Bronchial epithelial cell (primary cell): ENCODE results near the gene FHOD3. TPM values are rescaled to one million over a fixed set of nuclear protein-coding genes. Genes with fewer than 3 reads are reported as not detected.
A peak's percentile ranks its signal among the peaks of the same experiment; 100 is the strongest.

Source experiments
- DNase-seq: peaks from one replicate; pipeline ENCODE4 v3.0.0-alpha.2; 2010; ENCODE audit warnings: low read depth
- FAIRE-seq: peaks from 2 replicates; lab custom pipeline; 2011; peaks lifted over from hg19 to GRCh38; lab: Jason Lieb, UNC
- H3K27me3 ChIP-seq: 2 replicates; pipeline ENCODE4 v1.5.1; 2011; ENCODE audit warnings: low read length; ENCODE audit not compliant: control insufficient read depth, insufficient read depth
- H3K36me3 ChIP-seq: 2 replicates; pipeline ENCODE4 v1.5.1; 2011; ENCODE audit warnings: low read length; ENCODE audit not compliant: control insufficient read depth, insufficient read depth
- H3K4me3 ChIP-seq: 2 replicates; pipeline ENCODE4 v1.5.1; 2011; ENCODE audit warnings: mild to moderate bottlenecking, low read depth, low read length, control low read depth
- total RNA-seq: library from RNA; depleted of rRNA; stranded (reverse); fragments of >200 nt; gene quantifications from 2 replicates; pipeline ENCODE4 v1.2.1, GENCODE V29; 2014
- TF ChIP-seq, protein P1 (sequence below): IDR thresholded peaks from 2 replicates; pipeline ENCODE4 v1.5.1; 2011; ENCODE audit warnings: mild to moderate bottlenecking, moderate library complexity, low read length, control low read depth, inconsistent platforms; ENCODE audit not compliant: insufficient read depth, severe bottlenecking

Gene FHOD3
- total RNA-seq, 1 donor from 2014 or later: 15.8 TPM

DNA sequence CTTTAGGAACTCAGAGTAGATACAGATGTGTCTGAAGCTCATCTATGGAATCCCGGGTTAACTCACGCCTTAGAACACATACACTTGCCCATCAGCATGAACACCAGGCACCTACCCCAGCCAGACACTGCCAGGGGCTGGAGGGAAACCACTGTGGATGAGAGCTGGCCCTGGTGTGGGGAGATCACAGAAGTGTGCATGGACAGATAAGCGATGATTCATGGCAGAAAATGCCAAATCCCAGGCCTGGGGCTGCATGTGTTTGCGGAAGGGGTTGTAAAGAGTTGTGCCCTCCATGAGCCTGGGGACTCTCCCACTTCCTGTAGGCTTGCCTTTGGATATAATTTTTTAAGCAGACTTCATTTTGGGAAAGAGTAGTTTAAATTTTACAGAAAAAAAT is 193.4 kb downstream of the FHOD3 start:
- Histone ChIP-seq H3K36me3 (no peaks in the 10 kb centered on the region), H3K4me3 (no peak overlapping the region), H3K27me3 (no peaks in the 10 kb centered on the region)
- no peak for FAIRE-seq
- TF ChIP-seq, protein P1, sequence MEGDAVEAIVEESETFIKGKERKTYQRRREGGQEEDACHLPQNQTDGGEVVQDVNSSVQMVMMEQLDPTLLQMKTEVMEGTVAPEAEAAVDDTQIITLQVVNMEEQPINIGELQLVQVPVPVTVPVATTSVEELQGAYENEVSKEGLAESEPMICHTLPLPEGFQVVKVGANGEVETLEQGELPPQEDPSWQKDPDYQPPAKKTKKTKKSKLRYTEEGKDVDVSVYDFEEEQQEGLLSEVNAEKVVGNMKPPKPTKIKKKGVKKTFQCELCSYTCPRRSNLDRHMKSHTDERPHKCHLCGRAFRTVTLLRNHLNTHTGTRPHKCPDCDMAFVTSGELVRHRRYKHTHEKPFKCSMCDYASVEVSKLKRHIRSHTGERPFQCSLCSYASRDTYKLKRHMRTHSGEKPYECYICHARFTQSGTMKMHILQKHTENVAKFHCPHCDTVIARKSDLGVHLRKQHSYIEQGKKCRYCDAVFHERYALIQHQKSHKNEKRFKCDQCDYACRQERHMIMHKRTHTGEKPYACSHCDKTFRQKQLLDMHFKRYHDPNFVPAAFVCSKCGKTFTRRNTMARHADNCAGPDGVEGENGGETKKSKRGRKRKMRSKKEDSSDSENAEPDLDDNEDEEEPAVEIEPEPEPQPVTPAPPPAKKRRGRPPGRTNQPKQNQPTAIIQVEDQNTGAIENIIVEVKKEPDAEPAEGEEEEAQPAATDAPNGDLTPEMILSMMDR: no peak
- no peak for DNase-seq

DNA sequence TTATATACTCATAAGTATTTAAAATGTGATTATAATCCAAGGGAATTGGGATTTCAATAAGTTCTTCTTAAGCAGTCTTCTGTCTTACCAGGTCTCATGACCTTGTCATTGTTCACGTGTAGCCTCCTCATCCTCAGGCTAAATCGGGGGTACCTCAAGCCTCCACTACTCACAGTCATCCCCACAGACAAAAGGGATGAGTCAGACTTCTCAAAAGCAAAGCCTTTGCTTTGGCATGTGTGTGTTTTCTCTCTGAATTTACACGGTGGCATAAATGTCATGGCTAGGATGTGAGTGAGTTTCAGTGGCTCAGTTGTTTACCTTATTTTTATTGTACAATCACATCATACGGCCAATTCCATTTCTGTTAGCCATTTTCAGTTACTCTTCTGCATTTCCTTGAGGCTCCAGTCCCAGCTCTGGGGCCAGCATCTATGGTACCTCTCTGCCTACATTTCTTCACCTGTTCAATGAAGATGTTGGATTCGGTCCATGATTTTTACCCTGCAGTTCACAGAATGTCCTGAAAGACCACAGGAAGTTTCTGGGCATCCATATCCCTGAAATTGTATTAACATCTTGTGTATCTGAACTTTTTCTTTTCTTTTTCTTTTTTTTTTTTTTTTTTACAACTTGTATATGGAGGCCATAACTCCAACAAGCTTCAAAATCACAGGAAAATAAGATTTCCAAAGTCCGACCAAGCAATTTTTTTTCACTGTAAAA is 195.3 kb downstream of the FHOD3 start:
- Histone ChIP-seq H3K4me3 (no peak overlapping the region), H3K27me3 (no peaks in the 10 kb centered on the region), H3K36me3 (no peaks in the 10 kb centered on the region)
- FAIRE-seq (peak; percentile 68), DNase-seq (peak; percentile 68)
- TF ChIP-seq, protein P1: no peak

DNA sequence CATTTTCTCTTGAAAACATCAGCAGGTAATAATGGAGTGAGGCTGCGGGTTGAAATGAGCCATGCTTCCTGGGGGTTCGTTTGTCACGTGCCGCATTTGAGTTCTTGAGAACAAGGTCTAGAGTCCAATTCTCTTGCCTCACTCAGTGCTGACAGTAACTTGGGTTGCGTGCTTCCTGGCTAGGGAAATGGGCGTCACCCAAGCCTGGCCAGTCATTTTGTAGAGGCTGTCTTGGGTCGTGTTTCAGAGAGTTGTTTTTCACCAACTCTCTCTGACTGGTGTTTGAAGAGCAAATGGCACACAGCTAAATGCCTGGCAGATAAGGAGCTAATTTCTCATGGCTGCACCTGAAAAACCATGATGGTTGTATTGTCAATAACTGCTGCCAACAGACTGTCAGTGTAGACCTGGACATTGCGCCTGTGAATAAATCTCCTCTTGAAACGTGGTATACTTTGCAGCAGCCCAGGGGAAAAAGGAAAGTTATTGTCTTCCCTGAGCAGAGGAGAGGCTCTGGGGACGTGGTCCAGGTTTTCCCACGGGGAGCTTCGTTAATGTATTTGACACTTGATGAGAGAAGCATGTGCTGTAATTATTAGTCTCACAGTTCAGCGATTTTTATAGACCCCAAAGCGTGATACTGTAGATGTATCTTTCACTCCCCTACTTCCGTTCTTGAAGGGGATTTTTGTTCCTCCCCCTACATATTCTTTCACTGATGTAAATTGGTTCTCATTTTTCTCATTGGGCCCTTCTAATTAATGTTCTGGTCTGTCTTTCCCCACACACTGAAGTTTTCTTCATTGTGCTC is 196.0 kb downstream of the FHOD3 start:
- DNase-seq (no peak), FAIRE-seq (no peak)
- H3K4me3 ChIP-seq: no peak overlapping the region
- TF ChIP-seq, protein P1: no peak
- no peaks in the 10 kb centered on the region for H3K36me3 ChIP-seq
- no peaks in the 10 kb centered on the region for H3K27me3 ChIP-seq

DNA sequence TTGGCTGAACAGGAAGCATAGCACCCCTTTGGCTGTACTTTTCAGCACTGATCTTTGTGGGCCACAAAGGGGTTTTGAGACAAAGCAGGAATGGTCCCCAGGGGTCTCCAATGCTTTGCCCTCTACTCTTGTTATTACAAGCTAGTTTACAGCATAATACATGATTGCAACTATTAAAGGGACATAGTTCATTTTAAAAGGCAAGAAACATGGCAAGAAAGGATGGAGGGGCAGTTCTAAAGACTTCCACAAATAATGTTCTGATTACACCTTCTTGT is 196.6 kb downstream of the FHOD3 start:
- DNase-seq (no peak), FAIRE-seq (no peak)
- no peak overlapping the region for H3K4me3 ChIP-seq
- H3K27me3 ChIP-seq: no peaks in the 10 kb centered on the region
- TF ChIP-seq, protein P1: no peak
- H3K36me3 ChIP-seq: no peaks in the 10 kb centered on the region

DNA sequence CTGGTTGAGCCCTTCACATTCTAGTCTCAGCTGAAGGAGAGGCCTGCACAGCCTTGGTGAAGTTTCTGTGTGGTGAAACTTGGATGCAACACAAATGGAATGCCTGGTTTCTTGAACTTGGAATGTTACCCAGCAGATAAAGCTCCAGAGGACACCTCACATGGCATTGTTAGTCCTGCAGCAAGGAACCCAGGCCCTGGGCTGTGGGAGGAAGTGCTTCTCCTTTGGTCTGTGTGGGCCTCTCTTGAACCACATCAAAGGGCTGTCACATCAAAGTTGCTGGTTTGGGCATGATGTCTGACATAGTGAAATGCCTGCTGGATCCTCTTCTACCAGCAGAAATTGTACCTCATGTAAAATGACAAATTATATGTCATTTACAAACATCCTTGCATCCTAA is 198.5 kb downstream of the FHOD3 start:
- H3K4me3 ChIP-seq: no peak overlapping the region
- no peak for DNase-seq
- no peak for FAIRE-seq
- H3K27me3 ChIP-seq: no peaks in the 10 kb centered on the region
- TF ChIP-seq, protein P1: no peak
- no peaks in the 10 kb centered on the region for H3K36me3 ChIP-seq
